GM18526 (cell line): ENCODE results near the gene GPHN.

Experiments used
- POLR2A ChIP-seq: IDR thresholded peaks from 3 replicates; pipeline ENCODE4 v1.6.1; 2011; ENCODE audit not compliant: insufficient read length; ENCODE audit errors: extremely low read depth

GPHN gene

DNA sequence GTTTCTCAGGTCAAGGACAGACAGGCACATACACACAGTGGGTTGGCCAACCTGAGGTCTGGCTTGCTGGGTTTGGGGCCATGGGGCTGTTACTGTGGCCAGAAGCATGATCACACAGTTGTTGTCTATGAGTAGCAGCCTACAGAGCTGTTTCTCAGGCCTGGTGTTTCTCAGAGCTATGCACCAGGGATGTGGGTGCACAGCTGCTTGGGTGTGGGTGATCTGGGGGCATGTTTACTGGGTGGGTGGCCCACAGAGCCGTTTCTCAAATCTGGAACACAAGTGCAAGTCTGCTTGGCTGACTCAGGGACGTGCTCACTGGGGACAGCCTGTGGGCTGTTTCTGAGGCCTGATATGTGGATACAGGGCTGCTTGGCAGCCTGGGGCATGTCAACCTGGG, 710.2 kb downstream of the GPHN start:
- TF ChIP-seq POLR2A, result no peak

DNA sequence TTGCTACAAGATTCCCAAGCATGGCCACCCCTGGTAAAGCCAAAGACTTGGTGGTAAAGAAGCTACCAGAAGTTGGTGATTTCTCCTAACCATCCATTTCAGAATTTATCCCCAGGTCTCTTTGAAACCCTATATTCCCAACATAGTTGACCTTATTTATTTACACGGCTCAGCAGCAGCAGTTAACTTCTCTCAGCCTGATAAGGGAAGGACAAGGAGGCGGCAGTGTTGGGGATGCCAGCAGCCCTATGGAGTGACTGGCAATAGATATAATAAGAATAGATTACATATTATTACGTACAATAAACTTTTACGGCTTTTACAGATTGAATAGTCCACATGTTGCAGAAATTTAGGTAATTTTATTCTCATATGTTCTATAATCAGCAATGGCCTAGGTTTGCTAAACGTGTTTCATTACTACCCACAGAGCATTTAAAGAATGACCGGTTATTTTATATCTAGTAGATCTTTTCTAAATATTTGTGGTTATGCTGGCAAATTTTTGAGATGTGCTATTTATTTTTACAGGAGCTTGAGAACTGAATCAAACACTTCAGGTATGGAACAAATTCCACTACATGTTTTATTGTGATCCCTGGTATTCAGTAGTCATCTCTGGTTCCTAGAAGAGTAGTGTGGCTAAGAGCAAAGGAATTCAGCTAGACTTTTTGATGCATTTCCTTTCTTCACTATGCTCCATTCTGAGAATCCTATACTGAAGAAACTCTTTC, 713.5 kb downstream of the GPHN start:
- no peak for TF ChIP-seq POLR2A

DNA sequence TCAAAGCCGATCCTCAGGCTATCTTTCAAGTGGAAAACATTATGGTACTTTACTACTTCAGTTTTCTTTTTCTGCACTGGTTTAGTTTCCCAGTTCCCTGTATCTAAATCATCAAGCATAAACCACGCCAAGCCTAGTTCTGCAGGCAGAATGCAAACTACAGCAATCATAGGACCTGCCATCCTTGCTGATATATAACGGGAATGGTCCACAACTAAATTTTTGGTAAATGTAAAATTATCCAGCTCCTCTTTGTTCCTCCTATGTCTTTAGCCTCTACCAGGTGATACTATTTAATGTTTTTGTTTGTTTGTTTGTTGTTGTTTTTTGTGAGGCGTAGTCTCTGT, 714.0 kb downstream of the GPHN start:
- no peak for TF ChIP-seq POLR2A

DNA sequence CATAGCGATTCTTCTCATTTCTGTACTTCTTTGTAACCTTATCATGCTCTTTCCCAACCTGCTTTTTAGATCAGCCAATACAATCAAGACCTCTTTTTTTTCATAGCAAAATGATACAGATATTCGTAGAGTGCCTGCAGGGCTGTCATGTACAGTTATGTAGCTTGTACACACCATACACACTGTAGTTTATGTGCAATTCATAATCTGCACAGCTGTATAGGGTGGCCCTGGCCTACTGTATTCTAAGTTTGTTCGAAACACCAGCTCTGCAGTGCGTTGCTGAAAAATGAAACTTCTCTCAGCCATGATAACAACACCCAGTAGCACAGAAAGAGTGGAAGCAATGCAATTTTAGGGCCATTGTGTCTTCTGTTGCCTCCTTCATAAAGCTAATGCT, 717.6 kb downstream of the GPHN start:
- no peak for TF ChIP-seq POLR2A

DNA sequence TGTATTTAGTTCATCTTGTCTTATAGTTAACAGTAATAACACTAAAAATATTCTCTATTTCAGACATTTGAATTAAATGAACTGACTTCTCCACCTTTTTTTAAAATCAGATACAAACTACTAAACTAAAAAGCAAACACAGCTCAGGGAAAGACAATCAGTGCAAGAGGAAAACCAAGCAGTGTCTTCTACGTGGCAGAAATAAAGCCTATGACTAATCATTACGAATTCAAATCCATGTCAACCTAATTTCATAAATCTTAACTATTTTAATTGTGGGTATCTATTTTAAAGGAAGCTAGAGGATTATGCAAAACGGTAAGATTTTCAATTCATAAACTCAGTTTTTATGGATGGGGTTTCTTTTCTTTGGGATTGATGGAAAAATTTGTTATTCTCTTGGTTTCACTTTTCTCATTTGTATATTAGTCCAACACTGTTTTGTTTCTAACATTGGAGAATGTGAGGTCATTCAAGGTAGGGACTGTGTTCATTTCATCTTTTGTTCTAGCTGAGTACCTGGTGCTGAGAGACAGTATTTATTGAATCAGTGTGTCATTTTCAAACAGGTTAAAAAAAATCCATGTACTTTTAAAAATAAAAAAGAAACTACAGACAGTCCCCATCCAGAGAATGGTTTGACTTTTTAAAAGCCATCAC, 720.5 kb downstream of the GPHN start:
- no peak for TF ChIP-seq POLR2A
